Activated T-helper 2 cell treated with anti-CD3 and anti-CD28 coated beads, Interferon-gamma antibody, Interleukin-2, Interleukin-4, amounts not matched to agents 10 μg/mL and 5 μg/mL and 100 μg/mL, durations not matched to agents 14 hours and 24 hours and 36 hours (primary cell): Measurements from ENCODE around the gene MPV17. TPM values are rescaled to one million over a fixed set of nuclear protein-coding genes. Genes with fewer than 3 reads are reported as not detected.
A peak's percentile ranks its signal among the peaks of the same experiment; 100 is the strongest.

Experiments
- DNase-seq: peaks from one replicate; pipeline ENCODE4 v3.0.0; 2021; ENCODE audit warnings: low spot score
- H3K27ac Mint-ChIP-seq: one replicate; pipeline ENCODE4 v1.8.0; 2021; ENCODE audit warnings: mixed read lengths
- H3K27me3 Mint-ChIP-seq: one replicate; pipeline ENCODE4 v1.8.0; 2021; ENCODE audit warnings: low read depth, mixed read lengths
- H3K36me3 Mint-ChIP-seq: one replicate; pipeline ENCODE4 v1.8.0; 2021; ENCODE audit warnings: low read depth, mixed read lengths
- H3K4me1 Mint-ChIP-seq: one replicate; pipeline ENCODE4 v1.8.0; 2021; ENCODE audit warnings: low read depth, mixed read lengths
- H3K4me3 Mint-ChIP-seq: one replicate; pipeline ENCODE4 v1.8.0; 2021; ENCODE audit warnings: low read depth, mild to moderate bottlenecking, moderate library complexity, mixed read lengths
- H3K9me3 Mint-ChIP-seq: one replicate; pipeline ENCODE4 v1.8.0; 2021; ENCODE audit warnings: mixed read lengths
- intact Hi-C: fragments of 100-400 bp; cut with micrococcal nuclease; formaldehyde crosslinking; loops from one replicate; pipeline ENCODE4 v1.15.1; 2023
- total RNA-seq: library from RNA; stranded (reverse); gene quantifications from 2 replicates; pipeline ENCODE4 v1.2.3, GENCODE V29; 2022

The MPV17 gene
- total RNA-seq, 1 donor from 2014 or later: 82.6 TPM

DNA sequence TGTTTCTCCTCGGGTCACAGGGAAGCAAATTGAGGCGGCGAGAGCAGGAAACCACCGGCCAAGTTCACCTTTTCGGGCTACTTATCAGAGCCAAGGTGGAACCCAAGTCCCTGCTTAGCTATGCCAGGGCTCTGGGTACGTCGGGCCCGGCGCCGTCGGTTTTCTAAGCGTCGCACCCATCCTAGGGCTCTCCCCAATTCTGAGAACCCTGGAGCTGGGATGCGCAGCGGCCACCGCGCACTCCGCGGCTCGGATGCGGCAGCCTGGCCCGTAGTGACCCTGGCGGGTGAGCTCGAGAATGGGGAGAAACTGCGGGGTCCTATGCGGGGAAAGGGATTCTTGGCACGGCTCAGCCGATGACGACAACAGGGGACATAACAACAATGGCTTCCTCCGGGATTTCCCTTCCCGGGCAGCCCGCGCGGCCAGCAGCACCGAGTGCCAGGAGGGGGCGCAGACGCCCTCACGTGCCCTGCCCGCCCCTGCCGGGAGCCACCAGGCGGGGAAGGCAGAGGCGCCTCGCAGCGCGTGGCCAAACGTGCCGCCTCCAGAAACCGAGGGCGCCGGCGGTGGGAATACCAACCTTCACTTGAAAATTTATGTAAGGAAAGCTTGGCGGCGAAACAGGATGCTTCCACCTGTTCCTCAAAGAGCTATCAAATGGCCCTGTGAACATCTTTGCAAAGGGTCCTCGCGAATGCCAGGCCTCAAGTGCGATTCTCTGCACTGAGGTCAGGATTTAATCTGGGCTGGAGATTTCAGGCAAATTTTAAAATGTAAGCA, 58.0 kb downstream of the MPV17 start:
- no peak overlapping the region for H3K27ac Mint-ChIP-seq
- H3K9me3 Mint-ChIP-seq: no peaks in the 10 kb centered on the region
- H3K4me1 Mint-ChIP-seq: peaks cover 18% of the 10 kb centered on the region

DNA sequence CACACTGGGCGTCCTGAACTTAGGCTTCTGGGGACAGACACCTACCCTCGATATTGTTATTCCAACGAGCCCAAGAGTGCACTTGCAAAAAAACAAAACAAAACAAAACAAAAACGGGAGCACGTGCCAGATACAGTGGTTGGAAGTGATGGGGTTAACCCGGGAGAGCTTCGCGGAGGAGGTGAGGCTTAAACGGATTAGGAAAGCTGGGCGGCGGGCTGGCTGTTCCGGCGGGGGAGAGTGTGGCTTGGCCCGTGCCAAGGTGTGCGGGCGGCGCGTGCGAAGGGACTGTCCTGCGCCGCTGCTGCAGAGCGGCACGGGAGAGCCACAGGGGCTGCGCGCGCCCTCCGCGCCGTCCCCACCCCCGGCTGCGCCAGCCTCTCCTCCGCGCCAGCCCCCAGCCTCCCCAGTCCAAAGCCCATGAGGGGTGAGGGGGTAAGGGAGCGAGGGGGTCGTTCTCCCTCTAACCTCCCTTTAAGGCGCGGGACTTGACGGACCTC, 58.6 kb downstream of the MPV17 start:
- Mint-ChIP-seq H3K4me1 (peaks cover 18% of the 10 kb centered on the region), H3K9me3 (no peaks in the 10 kb centered on the region), H3K4me3 (peak overlapping the region; percentile 84), H3K27me3 (peaks cover 40% of the 10 kb centered on the region), H3K36me3 (no peaks in the 10 kb centered on the region), H3K27ac (no peak overlapping the region)
- no peak for DNase-seq
- intact Hi-C loops: loop anchor here (1.0 to 5.0 kb wide), 2 partner anchors 16 to 38 kb away; no protein-coding TSS in a partner anchor

More for the DNA sequence above, 58.0 kb downstream of the MPV17 start:
- intact Hi-C loops: loop anchor here (1.0 to 5.0 kb wide), 2 partner anchors 15 to 37 kb away; no protein-coding TSS in a partner anchor
- Mint-ChIP-seq H3K4me3 (peak overlapping the region; percentile 60), H3K27me3 (peaks cover 42% of the 10 kb centered on the region), H3K36me3 (no peaks in the 10 kb centered on the region)
- peak; percentile 24 for DNase-seq

DNA sequence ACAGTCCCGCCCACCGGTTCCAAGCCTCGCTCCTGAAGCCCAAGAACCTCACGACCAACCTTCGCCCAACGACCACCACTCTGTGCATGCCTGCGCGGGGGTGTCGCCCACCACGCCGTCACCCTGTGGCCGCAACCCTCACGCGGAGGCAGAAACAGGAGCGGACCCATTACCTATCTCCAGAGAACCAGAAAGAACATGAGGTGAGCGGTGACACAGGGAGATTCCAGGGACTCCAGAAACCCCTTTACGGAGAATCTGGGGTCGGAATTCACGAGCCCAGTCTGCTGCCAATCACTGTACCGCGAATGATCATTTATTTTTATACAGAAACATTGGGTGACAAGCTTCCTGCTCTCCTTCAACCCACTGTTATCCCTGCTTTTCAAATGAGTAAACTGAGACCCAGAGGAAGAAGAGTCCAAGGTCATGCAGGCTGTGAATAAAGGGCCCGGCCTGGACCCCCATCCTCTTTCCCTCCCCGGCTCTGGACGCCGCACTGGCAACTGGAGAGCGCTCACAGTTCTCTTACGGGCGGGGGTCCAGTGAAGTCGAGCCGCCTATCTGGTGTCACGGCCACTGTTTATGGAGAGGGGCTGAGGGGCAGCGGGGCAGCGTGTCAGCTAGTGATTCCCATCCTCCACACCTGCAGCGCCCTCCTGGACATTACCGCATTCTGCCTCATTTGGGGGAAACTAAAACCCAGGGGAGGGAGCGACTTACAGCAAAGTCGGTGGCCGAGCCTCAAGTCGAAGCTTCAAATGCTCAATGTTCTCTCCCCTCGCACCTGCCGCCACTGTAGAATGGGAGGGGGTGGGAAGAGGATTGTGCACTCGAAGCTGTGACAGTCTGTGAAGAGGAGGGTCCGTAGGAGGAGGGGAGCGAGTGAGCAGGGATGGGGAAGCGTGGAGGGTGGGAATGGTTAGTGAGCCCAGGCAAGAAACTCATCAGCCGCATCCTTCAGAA, 59.3 kb downstream of the MPV17 start:
- Mint-ChIP-seq H3K9me3 (no peaks in the 10 kb centered on the region), H3K27me3 (peaks cover 43% of the 10 kb centered on the region), H3K4me1 (peaks cover 18% of the 10 kb centered on the region), H3K4me3 (peak overlapping the region; percentile 84), H3K27ac (no peak overlapping the region), H3K36me3 (no peaks in the 10 kb centered on the region)
- no peak for DNase-seq
- intact Hi-C loops: loop anchor here (1.0 to 5.0 kb wide), 2 partner anchors 17 to 39 kb away; no protein-coding TSS in a partner anchor

DNA sequence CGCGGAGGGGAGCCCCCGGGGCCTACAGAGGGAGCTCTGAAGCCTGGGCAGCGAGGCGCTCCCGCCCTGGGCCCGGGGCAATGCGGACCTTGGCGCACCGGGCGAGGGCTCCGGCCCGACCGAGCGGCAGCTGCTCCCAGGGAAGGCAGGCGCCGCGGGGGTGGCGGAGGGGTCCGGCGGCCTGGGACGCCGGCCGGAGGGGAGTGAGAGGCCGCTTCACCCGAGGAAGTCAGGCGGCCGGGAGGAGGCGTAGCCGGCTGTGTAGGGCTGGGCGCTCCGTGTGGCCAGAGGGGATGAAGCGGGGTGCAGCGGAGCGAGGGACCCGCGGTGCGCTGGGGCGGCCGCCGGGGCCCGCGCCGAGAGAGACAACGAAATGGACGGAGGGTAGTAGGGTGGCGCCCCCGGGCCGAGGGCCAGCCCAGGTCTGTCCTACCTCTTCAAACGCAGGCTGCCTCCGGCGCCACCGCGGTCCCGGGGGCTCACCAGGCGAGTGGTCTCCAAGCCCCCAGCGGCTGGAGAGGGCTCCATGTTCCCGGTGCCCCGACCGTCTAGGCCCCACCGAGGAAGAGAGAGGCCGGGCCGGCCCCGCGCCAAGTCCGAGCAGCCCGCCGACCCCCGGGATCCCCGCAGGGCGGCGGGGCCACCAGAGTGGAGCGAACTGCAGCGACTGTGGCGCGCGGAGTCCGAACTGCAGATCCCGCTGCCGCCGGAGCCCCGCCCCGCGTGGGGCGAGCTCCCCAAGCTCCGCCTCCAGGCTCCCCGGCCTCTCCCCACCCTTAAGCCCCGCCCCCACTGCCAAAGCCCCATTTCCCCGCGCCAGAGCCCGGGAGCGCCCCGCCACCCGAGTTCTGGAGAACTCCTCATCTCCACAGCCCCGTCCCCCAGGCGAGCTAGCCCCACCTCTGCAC, 60.3 kb downstream of the MPV17 start, which contains the start of gene SLC30A3:
SLC30A3 (minus strand) TSS at position 669 of the 908 bp plus-strand sequence; CDS start at position 528, 141 bp downstream.
- Mint-ChIP-seq H3K9me3 (no peaks in the 10 kb centered on the region), H3K36me3 (no peaks in the 10 kb centered on the region), H3K27me3 (peaks cover 43% of the 10 kb centered on the region), H3K4me1 (peaks cover 18% of the 10 kb centered on the region), H3K27ac (no peak within 1 kb of the TSS), H3K4me3 (peak within 1 kb of the TSS; percentile 84)
- DNase-seq: peak; percentile 58
- intact Hi-C loops: loop anchor here (5.0 kb wide), 1 partner anchor 40 kb away; no protein-coding TSS in a partner anchor

DNA sequence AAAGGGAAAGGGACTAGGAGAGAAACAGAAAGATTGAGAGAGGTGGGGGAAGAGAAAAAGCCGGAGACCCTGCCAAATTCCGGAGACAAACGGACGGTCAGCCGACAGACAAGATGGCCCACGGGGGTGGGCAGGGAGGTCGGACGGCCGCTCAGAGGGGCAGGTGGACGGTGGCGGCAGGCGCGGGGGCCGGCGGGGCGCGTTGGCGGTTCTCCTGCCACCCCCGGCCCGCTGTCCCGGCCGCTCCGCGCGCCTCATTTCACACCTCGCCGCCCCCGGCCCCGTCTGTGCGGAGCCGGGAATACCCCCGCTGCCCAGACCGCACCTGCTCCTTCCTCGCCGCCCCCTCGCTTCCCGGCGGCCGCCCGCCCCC, 61.0 kb downstream of the MPV17 start:
- Mint-ChIP-seq H3K9me3 (no peaks in the 10 kb centered on the region), H3K36me3 (no peaks in the 10 kb centered on the region), H3K27ac (no peak overlapping the region), H3K4me1 (peaks cover 18% of the 10 kb centered on the region), H3K4me3 (peak overlapping the region; percentile 58), H3K27me3 (peaks cover 44% of the 10 kb centered on the region)
- intact Hi-C loops: loop anchor here (5.0 kb wide), 1 partner anchor 40 kb away; no protein-coding TSS in a partner anchor
- DNase-seq: no peak

DNA sequence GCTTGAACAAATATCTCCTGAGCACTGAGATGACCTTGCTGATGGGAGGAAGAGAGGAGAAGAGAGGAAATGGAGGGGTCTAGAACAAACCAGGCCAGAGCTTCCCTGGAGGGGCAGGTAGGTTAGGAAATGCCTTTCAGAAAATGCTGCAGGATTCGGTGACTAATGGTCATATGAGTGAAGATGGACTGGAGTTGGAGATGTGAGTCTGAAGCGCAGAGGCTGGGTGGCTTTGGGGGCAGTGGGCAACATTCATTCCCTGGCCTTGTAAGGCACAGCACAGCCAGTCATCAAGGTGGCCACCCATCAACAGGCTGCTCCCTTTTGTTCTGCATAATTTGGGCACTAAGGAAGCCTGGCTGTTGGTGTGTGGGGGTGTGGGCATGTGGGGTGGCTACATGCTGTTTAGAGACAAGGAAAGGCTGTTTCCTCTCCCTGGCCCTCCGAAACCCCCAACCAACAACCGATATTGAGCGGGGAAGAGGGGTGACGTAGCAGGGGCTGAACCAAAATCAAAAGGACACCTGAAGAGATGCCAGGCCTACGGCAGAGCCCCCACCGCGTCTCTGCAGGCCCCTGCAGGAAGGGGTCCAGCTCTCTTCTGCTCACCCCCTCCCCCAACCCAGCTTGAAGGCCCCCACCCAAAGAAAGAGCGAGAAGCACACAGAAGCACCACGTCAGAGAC, 61.5 kb downstream of the MPV17 start:
- intact Hi-C loops: loop anchor here (5.0 kb wide), 1 partner anchor 41 kb away; no protein-coding TSS in a partner anchor

More for the DNA sequence above, 61.5 kb downstream of the MPV17 start:
- Mint-ChIP-seq H3K4me1 (peaks cover 18% of the 10 kb centered on the region), H3K36me3 (no peaks in the 10 kb centered on the region), H3K9me3 (no peaks in the 10 kb centered on the region), H3K27ac (no peak overlapping the region), H3K4me3 (peak overlapping the region; percentile 58), H3K27me3 (peaks cover 50% of the 10 kb centered on the region)
- no peak for DNase-seq

Other genes with a start within 250 kb of the MPV17 start
- gene EMILIN1, start 244.5 kb downstream of the MPV17 start, total RNA-seq: 0.87 and 0.94 TPM in 2 replicates
- gene KHK, start 236.3 kb downstream of the MPV17 start, total RNA-seq: 12.3 and 13.4 TPM in 2 replicates
- 8.1 and 9.0 TPM in 2 replicates for gene CGREF1, start 204.0 kb downstream of the MPV17 start, total RNA-seq
- gene ABHD1, start 199.3 kb downstream of the MPV17 start, total RNA-seq: 1.2 and 1.5 TPM in 2 replicates
- gene PREB, start 188.5 kb downstream of the MPV17 start, total RNA-seq: 79.8 and 82.6 TPM in 2 replicates
- not detected in 2 replicates for gene PRR30, start 183.7 kb downstream of the MPV17 start, total RNA-seq
- not detected in 2 replicates for gene TCF23, start 174.1 kb downstream of the MPV17 start, total RNA-seq
- gene ATRAID, start 111.1 kb downstream of the MPV17 start, total RNA-seq: 107 and 114 TPM in 2 replicates
- 70.7 and 73.9 TPM in 2 replicates for gene SLC5A6, start 110.8 kb downstream of the MPV17 start, total RNA-seq
- gene CAD, start 105.7 kb downstream of the MPV17 start, total RNA-seq: 141 and 146 TPM in 2 replicates
- 1.7 and 1.9 TPM in 2 replicates for gene SLC30A3, start 60.0 kb downstream of the MPV17 start, total RNA-seq
- not detected in 2 replicates for gene DNAJC5G, start 47.7 kb downstream of the MPV17 start, total RNA-seq
- 0.21 and 0.25 TPM in 2 replicates for gene TRIM54, start 40.7 kb downstream of the MPV17 start, total RNA-seq
- gene UCN, start 14.7 kb downstream of the MPV17 start, total RNA-seq: 0.94 and 1.3 TPM in 2 replicates
- 65.8 and 66.9 TPM in 2 replicates for gene GTF3C2, start 33.7 kb upstream of the MPV17 start, total RNA-seq
- 43.4 and 44.8 TPM in 2 replicates for gene EIF2B4, start 47.2 kb upstream of the MPV17 start, total RNA-seq
- gene SNX17, start 47.5 kb upstream of the MPV17 start, total RNA-seq: 117 and 120 TPM in 2 replicates
- gene ZNF513, start 57.6 kb upstream of the MPV17 start, total RNA-seq: 11.7 and 12.8 TPM in 2 replicates
- gene PPM1G, start 86.5 kb upstream of the MPV17 start, total RNA-seq: 159 and 163 TPM in 2 replicates
- 98.0 and 106 TPM in 2 replicates for gene NRBP1, start 105.5 kb upstream of the MPV17 start, total RNA-seq
- 6.2 and 7.5 TPM in 2 replicates for gene KRTCAP3, start 119.3 kb upstream of the MPV17 start, total RNA-seq
- gene IFT172, start 166.6 kb upstream of the MPV17 start, total RNA-seq: 16.4 and 18.8 TPM in 2 replicates
- gene FNDC4, start 172.1 kb upstream of the MPV17 start, total RNA-seq: 0.18 and 0.30 TPM in 2 replicates
- not detected in 2 replicates for gene GCKR, start 173.7 kb upstream of the MPV17 start, total RNA-seq